Subcutaneous abdominal adipose tissue (tissue), 5 donors: ENCODE data around the gene KCNN2.
A peak's percentile ranks its signal among the peaks of the same experiment; 100 is the strongest.

Source experiments
- H3K27ac ChIP-seq: one replicate; pipeline ENCODE4 v1.7.0; 2013; ENCODE audit warnings: low read depth, mild to moderate bottlenecking, inconsistent platforms, low read length, moderate library complexity
- H3K27me3 ChIP-seq, 5 donors: one replicate each; pipeline ENCODE4 v1.7.0; 2013; ENCODE audit warnings: low read length in 5 of 5, inconsistent platforms in 1 of 5; ENCODE audit not compliant: control insufficient read depth in 5 of 5, insufficient read depth in 4 of 5
- H3K36me3 ChIP-seq, 5 donors: one replicate each; pipeline ENCODE4 v1.7.0; 2013; ENCODE audit warnings: low read length in 5 of 5; ENCODE audit not compliant: control insufficient read depth in 5 of 5, insufficient read depth in 5 of 5
- H3K4me1 ChIP-seq, 5 donors: one replicate each; pipeline ENCODE4 v1.7.0; 2013; ENCODE audit warnings: low read length in 5 of 5, mild to moderate bottlenecking in 3 of 5, moderate library complexity in 1 of 5; ENCODE audit not compliant: control insufficient read depth in 5 of 5, insufficient read depth in 5 of 5
- H3K4me3 ChIP-seq, 5 donors: one replicate each; pipeline ENCODE4 v1.7.0; 2013; ENCODE audit warnings: low read length in 5 of 5, low read depth in 1 of 5
- H3K9ac ChIP-seq, 5 donors: one replicate each; pipeline ENCODE4 v1.7.0; 2013; ENCODE audit warnings: low read length in 5 of 5, mild to moderate bottlenecking in 4 of 5, moderate library complexity in 3 of 5
- H3K9me3 ChIP-seq, 5 donors: one replicate each; pipeline ENCODE4 v1.7.0; 2013; ENCODE audit warnings: low read length in 5 of 5; ENCODE audit not compliant: control insufficient read depth in 5 of 5
- donor health status: healthy.
- donor health status: healthy.
- donor health status: healthy.
- donor health status: healthy.
- donor health status: healthy.

The KCNN2 gene

DNA sequence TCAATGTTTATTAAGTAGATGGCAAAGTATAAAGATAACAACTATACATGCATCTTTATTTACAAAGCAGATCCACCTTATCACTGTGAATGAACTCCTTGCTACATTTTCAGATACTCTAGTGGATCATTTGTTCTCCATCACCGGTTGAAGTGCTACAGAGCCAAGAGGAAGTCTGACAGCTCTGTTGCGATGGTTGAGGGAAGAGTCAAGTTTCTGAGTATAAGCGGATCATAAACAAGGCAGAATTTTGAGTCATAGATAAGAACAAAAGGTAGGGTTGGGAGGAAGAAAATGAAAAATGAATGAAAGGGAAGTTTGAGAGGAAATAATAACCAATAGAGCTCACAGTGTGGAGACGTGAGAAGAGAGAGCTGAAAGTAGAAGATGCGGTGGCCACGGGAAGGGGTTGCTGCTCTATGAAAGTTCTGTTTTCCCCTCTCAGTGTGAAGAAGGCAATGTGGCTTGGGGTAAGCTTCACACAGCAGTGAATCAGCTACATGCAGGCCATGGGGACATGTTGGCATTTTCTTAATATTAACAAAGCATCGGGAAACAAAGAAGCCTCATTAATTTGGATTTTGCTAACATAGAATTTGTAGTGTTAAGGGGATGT lies 30.8 kb upstream of the KCNN2 start:
- Histone ChIP-seq H3K9me3 (no peaks in the 10 kb centered on the region), H3K27ac (no peak overlapping the region), H3K9ac (no peak overlapping the region), H3K36me3 (no peaks in the 10 kb centered on the region), H3K4me3 (no peak overlapping the region), H3K27me3 (no peaks in the 10 kb centered on the region), H3K4me1 (no peaks in the 10 kb centered on the region)

DNA sequence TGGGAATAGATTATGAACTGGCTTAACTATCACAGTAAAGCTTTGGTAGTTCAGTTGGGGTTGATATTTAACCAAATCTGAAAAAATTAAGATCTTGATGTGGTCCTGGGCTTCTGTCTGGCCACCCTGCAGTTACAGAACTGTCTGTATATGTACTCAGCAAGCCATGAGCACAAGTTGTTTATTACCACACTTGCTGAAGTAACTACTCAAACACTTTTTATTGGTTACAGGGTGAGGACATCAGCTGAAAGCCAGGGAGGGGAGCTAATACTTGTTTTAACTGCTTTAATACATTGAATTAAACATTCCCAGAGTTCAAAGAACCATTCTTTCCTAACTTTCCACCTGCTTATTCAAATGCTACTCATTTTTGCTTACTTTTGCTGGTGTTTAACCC lies 29.4 kb upstream of the KCNN2 start:
- Histone ChIP-seq H3K9ac (no peak overlapping the region), H3K9me3 (no peaks in the 10 kb centered on the region), H3K4me1 (no peaks in the 10 kb centered on the region), H3K4me3 (no peak overlapping the region), H3K27ac (no peak overlapping the region), H3K27me3 (no peaks in the 10 kb centered on the region), H3K36me3 (no peaks in the 10 kb centered on the region)

DNA sequence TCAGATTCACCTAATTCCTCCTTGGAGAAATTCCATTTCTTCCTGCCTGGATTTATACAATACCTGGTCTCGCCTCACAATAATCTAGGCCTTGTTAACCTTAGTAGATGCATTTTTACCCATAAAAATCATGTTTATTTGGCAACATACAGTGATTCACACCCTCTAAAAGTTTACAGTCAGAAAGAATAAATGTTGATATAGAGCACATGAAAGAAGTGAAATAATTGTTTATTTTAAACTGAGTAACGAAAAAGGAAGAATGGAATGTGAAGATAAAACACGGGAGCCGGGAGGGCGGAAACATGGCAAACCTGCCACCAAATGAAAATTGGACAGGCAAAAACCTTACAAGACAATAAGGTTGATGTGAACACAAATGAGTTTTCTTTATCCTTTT lies 28.9 kb upstream of the KCNN2 start:
- Histone ChIP-seq H3K4me1 (no peaks in the 10 kb centered on the region), H3K36me3 (no peaks in the 10 kb centered on the region), H3K27me3 (no peaks in the 10 kb centered on the region), H3K9me3 (no peaks in the 10 kb centered on the region), H3K9ac (no peak overlapping the region), H3K27ac (no peak overlapping the region), H3K4me3 (no peak overlapping the region)

DNA sequence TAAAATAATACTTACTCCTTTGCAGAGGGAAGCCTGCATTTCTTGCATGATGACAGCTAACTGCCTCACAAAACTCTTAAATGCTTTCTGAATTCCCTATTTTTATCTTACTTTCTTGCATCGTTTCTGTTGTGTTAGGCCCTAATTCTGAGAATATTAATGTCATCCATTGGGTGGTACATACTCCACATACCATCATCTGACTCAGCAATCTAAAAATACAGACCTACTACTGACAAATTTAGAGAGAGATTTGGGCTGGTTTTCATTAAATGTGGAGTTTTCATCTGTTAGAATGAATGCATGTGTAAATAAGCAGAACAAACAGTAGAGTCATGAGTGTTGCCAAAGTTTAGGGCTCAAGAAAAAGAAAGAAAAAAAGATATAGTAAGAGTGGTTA lies 26.5 kb upstream of the KCNN2 start:
- Histone ChIP-seq H3K9me3 (peaks cover 6 to 13% (median 8%) of the 10 kb centered on the region in 5 donors), H3K4me3 (no peak overlapping the region)

DNA sequence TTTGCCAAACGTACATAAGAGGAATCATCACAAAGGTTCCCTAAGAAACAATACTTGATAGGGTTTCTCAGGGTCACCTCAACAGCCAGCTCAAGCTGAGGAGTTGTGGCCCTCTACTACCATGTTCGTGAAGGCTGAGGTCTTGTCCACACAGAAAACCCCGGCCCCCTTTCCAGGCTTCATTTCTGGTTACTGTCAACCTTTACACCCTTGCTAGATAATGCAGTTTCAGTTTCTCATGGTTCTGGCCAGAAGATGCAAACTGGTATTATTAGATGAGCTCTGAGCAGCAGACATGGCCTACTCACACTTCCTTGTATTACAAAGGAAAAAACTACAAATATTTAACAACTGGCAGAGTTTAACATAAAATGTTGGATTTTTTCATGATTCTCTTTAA lies 22.8 kb upstream of the KCNN2 start:
- Histone ChIP-seq H3K4me3 (no peak overlapping the region), H3K4me1 (no peaks in the 10 kb centered on the region), H3K27me3 (no peaks in the 10 kb centered on the region), H3K36me3 (no peaks in the 10 kb centered on the region), H3K27ac (no peak overlapping the region), H3K9me3 (peaks cover 6 to 13% (median 8%) of the 10 kb centered on the region in 5 donors), H3K9ac (no peak overlapping the region)

More for the DNA sequence above, 26.5 kb upstream of the KCNN2 start:
- H3K9ac ChIP-seq = no peak overlapping the region
- H3K27ac ChIP-seq = no peak overlapping the region
- no peaks in the 10 kb centered on the region for H3K36me3 ChIP-seq
- no peaks in the 10 kb centered on the region for H3K27me3 ChIP-seq
- no peaks in the 10 kb centered on the region for H3K4me1 ChIP-seq

DNA sequence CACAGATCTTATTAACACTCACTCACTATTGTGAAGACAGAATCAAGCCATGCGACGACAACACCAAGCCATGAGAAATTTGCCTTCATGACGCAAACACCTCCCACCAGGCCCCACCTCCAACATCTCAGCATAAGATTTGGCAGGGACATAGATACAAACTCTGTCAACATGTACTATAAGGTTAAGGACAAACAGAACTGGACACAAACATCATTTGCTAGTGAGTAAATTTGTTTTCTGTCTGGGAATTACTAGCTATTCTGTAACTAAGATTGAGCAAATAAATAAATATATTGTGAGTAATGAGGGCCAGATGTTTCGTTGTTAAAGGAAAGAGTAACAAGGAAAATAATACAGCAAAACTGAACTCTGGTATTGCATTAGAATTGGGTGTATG lies 15.7 kb upstream of the KCNN2 start:
- H3K9ac ChIP-seq = no peak overlapping the region
- no peak overlapping the region for H3K27ac ChIP-seq
- H3K4me1 ChIP-seq = no peaks in the 10 kb centered on the region
- H3K9me3 ChIP-seq = no peaks in the 10 kb centered on the region
- no peaks in the 10 kb centered on the region for H3K27me3 ChIP-seq
- no peak overlapping the region for H3K4me3 ChIP-seq
- H3K36me3 ChIP-seq = no peaks in the 10 kb centered on the region

DNA sequence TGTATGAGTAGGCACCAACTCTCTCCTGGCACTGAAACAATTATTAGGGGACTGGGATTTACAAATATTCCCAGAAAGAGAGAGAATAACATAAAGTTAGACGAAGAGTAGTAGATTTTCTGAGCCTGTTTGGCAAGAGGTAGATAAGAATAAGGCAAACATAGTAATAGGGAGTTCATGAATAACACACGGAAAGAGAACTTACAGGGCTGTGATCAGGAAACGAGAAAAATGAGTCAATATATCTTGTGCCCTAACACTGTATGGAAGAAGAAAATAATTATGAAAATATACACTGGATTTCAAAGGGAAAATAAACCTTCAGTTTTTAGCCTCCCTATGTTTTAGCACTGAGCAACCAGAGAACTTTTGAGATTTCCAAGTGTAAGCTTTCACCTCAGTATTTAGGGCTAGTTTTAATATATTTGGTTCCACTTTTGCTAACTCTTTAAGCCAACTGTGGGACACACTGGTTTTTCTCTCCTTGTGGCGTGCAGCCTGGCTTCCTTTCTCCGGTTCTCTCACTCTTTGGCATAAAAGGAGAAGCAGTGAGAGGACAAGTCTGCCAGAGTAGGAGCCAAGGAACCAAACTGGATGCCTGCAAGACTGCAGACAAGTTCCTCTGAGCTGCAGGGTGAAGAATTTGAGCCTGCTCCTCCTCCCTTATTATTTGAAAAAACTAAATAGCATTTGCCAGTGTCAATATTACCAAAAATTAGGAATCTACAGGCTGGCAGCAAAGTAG lies 6.6 kb upstream of the KCNN2 start:
- no peak overlapping the region for H3K4me3 ChIP-seq
- no peaks in the 10 kb centered on the region for H3K9me3 ChIP-seq
- H3K36me3 ChIP-seq = no peaks in the 10 kb centered on the region
- H3K4me1 ChIP-seq = no peaks in the 10 kb centered on the region
- H3K27ac ChIP-seq = no peak overlapping the region
- H3K9ac ChIP-seq = no peak overlapping the region
- peaks cover 0 to 10% (median 3%) of the 10 kb centered on the region in 5 donors for H3K27me3 ChIP-seq

DNA sequence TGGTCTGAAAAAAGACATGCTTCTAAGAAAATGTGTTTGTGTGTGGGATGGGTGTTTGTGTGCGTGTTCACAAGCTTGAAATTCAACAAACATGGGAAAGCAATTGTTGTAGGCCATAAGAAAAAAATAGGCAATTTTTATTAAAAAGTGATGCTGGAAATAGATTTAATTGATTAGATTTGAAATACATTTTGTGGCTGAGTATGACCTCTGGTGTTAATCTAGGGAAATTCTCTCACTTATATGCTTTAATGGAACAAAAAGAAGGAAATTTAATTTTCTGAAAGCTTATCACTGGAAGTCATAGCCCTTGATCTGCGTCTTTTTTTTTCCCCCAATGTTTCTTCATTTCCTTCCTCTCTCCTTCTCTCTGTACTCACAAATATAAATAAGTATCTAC lies 3.5 kb upstream of the KCNN2 start:
- Histone ChIP-seq H3K4me3 (no peak overlapping the region), H3K4me1 (peaks cover 0 to 27% (median 27%) of the 10 kb centered on the region in 5 donors), H3K9ac (no peak overlapping the region), H3K9me3 (no peaks in the 10 kb centered on the region), H3K27ac (no peak overlapping the region), H3K36me3 (no peaks in the 10 kb centered on the region), H3K27me3 (peaks cover 17 to 35% (median 27%) of the 10 kb centered on the region in 5 donors)

DNA sequence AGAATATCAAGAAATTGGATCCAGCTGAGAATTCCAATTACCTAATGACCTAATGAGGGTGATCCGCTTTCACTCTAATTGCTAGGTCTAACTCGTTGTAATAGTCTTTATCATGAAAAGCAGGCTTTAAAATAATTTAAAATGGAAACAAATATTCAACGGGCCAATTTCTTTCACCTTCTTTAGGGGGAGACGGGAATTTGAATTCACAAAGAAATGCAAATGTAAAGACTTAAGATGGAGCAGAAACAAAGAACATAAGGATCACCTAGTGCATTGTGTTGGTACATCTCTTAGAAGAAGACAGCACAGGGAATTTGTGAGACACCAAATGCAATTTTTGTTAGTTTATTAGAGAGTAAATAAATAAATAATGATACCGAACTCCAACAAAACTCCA lies 1.5 kb upstream of the KCNN2 start:
- peak overlapping the region in 2 of 5 donors; percentile 42 to 70 for H3K4me3 ChIP-seq
- H3K36me3 ChIP-seq = no peaks in the 10 kb centered on the region
- peaks cover 0 to 32% (median 30%) of the 10 kb centered on the region in 5 donors for H3K4me1 ChIP-seq
- no peaks in the 10 kb centered on the region for H3K9me3 ChIP-seq
- H3K27me3 ChIP-seq = peaks cover 28 to 41% (median 35%) of the 10 kb centered on the region in 5 donors
- H3K9ac ChIP-seq = no peak overlapping the region
- H3K27ac ChIP-seq = no peak overlapping the region

DNA sequence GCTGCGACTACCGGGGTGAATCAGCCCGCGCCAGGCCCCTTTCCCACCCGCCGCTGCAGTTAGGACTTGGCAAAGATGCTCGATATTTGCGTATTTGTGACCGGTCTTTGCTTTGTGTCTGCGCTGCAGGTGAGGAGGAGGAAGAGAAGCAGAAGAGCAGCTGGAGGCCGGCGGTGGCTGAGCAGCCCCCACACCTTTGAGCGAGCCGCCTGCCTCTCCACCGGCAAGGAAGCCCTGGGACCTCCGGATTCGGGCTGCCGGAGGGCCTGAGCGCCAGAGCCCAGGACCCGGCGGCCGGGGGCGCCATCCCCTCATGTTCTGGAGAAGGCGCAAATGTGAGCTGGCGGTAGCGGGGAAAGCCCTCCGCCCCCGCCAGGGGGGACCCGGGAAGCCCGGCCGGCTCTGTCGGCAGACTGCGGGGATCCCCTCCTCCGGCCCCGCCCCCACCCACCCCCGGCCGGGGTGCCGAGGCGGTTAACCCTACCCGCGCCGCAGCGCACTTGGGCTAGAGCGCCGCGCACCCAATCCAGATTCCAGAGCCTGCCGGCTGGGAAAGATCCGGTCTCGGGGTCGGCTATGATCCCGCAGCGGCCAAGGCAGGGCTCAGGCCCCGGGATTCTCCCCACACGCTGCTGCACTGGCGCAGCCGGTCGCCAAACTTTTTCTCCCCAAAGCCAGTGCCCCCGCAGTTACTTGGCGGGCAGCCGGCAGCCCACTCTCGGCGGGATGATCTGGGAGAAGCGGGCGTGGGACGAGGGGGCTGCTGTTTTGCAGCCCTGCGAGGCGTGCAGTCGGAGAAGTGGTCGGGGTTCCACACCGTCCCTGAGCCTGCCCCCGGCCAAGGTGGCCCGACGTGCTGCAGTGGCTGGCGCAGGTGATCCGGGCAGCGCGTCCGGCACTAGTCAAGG lies 800 bp upstream of the KCNN2 start:
- no peaks in the 10 kb centered on the region for H3K9me3 ChIP-seq
- peaks cover 0 to 32% (median 30%) of the 10 kb centered on the region in 5 donors for H3K4me1 ChIP-seq
- H3K27ac ChIP-seq = no peak overlapping the region
- peak overlapping the region in 4 of 5 donors; percentile 66 to 70 (median 68) for H3K4me3 ChIP-seq
- H3K36me3 ChIP-seq = no peaks in the 10 kb centered on the region
- peaks cover 28 to 41% (median 33%) of the 10 kb centered on the region in 5 donors for H3K27me3 ChIP-seq
- H3K9ac ChIP-seq = no peak overlapping the region
